Peyer's patch (tissue), 4 donors: ENCODE measurements around the gene ADRB2. TPM values are rescaled to one million over a fixed set of nuclear protein-coding genes. Genes with fewer than 3 reads are reported as not detected.

Experiments used
- DNase-seq, 3 donors: peaks; one replicate each; pipeline ENCODE4 v3.0.0-alpha.2; 2017 to 2019
- H3K27ac ChIP-seq, 4 donors: fragments of 200-600 bp; sonication (generic); one replicate each; pipeline ENCODE4 v1.5.1; 2016 to 2019
- H3K27me3 ChIP-seq, 2 donors: fragments of 200-600 bp; sonication (generic); one replicate each; pipeline ENCODE4 v1.5.1; 2019
- H3K36me3 ChIP-seq, 3 donors: fragments of 200-600 bp; sonication (generic); one replicate each; pipeline ENCODE4 v1.5.1; 2016 to 2019
- H3K4me1 ChIP-seq, 4 donors: fragments of 200-600 bp; sonication (generic); one replicate each; pipeline ENCODE4 v1.5.1; 2016 to 2019
- H3K4me3 ChIP-seq, 4 donors: fragments of 200-600 bp; sonication (generic); 1 replicate in 3 of 4; 2 replicates in 1 of 4; pipeline ENCODE4 v1.5.1; 2016 to 2019; ENCODE audit warnings: mild to moderate bottlenecking in 1 of 4
- H3K9me3 ChIP-seq, 4 donors: fragments of 200-600 bp; sonication (generic); one replicate each; pipeline ENCODE4 v1.5.1; 2016 to 2019; ENCODE audit warnings: mild to moderate bottlenecking in 1 of 4
- CTCF ChIP-seq, 6 experiments: fragments of 450-650 bp in 4 of 6; fragments of 200-600 bp in 2 of 6; sonication (generic) in 1 of 6; IDR thresholded peaks; one replicate each; pipeline ENCODE4 v1.5.1; 2017 to 2019; ENCODE audit warnings: antibody characterized with exemption in 6 of 6, mild to moderate bottlenecking in 3 of 6, moderate library complexity in 1 of 6
- POLR2A ChIP-seq, 2 donors: fragments of 450-650 bp; IDR thresholded peaks; one replicate each; pipeline ENCODE4 v1.5.1; 2017; ENCODE audit warnings: antibody characterized with exemption in 2 of 2, mild to moderate bottlenecking in 2 of 2, moderate library complexity in 2 of 2
- total RNA-seq, 4 donors: library from RNA; depleted of rRNA; stranded (reverse); fragments of >200 nt; gene quantifications; one replicate each; pipeline ENCODE4 v1.1.0, GENCODE V29; 2016

ADRB2 gene
- total RNA-seq, 4 donors from 2014 or later, result 0.53 to 7.4 (median 1.7) TPM

- H3K9me3 ChIP-seq, result no peaks in the 10 kb centered on the region
- no peak for TF ChIP-seq CTCF (IDR thresholded peaks at IDR 0.05)
- TF ChIP-seq POLR2A (IDR thresholded peaks at IDR 0.05), result no peak
Observed at GRCh38 chr5:148810823-148811222, 15.6 kb upstream of the ADRB2 start.

GRCh38 chr5:148811756-148812155, 14.7 kb upstream of the ADRB2 start:
- H3K27ac ChIP-seq, result no peak overlapping the region
- no peaks in the 10 kb centered on the region for H3K36me3 ChIP-seq
- H3K9me3 ChIP-seq, result no peaks in the 10 kb centered on the region
- DNase-seq, result no peak
- peaks cover 0 to 8% (median 5%) of the 10 kb centered on the region in 4 donors for H3K4me1 ChIP-seq
- TF ChIP-seq POLR2A (IDR thresholded peaks at IDR 0.05) (no peak), CTCF (IDR thresholded peaks at IDR 0.05) (no peak)
- H3K4me3 ChIP-seq, result no peak overlapping the region
- H3K27me3 ChIP-seq, result no peaks in the 10 kb centered on the region

More at GRCh38 chr5:148810823-148811222, 15.6 kb upstream of the ADRB2 start:
- Histone ChIP-seq H3K4me3 (no peak overlapping the region), H3K27ac (peak overlapping the region in 1 of 4 donors; percentile 79), H3K36me3 (no peaks in the 10 kb centered on the region), H3K27me3 (no peaks in the 10 kb centered on the region), H3K4me1 (peaks cover 0 to 8% (median 7%) of the 10 kb centered on the region in 4 donors)
- DNase-seq, result no peak

DNA sequence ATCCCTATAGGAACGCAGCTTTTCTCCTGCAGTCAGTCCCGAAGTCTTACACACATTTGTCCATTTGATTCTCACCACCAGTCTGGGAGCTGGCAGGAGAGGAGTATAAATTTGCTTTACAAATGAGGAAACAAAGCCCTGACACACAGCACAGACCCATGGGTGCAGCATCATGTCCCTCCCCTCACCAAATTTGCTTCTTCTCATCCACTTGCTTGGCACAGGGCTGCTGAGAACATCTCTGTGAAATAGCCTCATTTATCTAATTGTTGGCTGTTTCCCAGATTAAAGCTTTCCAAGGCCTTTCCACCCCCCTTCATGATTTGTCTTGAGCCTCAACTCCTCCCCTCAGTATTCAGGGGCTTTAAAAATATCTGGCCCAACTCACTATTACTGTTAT, 11.3 kb upstream of the ADRB2 start:
- H3K36me3 ChIP-seq, result no peaks in the 10 kb centered on the region
- no peaks in the 10 kb centered on the region for H3K9me3 ChIP-seq
- peaks cover 0 to 4% (median 2%) of the 10 kb centered on the region in 4 donors for H3K4me1 ChIP-seq
- H3K27ac ChIP-seq, result no peak overlapping the region
- H3K27me3 ChIP-seq, result no peaks in the 10 kb centered on the region
- no peak overlapping the region for H3K4me3 ChIP-seq
- no peak for TF ChIP-seq CTCF (IDR thresholded peaks at IDR 0.05)
- no peak for DNase-seq

GRCh38 chr5:148815578-148815977, 10.8 kb upstream of the ADRB2 start:
- no peak for DNase-seq

GRCh38 chr5:148816357-148816756, 10.1 kb upstream of the ADRB2 start:
- no peak overlapping the region for H3K4me3 ChIP-seq
- H3K36me3 ChIP-seq, result no peaks in the 10 kb centered on the region
- no peak overlapping the region for H3K27ac ChIP-seq
- no peaks in the 10 kb centered on the region for H3K27me3 ChIP-seq
- no peak for DNase-seq
- peaks cover 0 to 4% (median 0%) of the 10 kb centered on the region in 4 donors for H3K4me1 ChIP-seq
- TF ChIP-seq CTCF (IDR thresholded peaks at IDR 0.05), result no peak
- TF ChIP-seq POLR2A (IDR thresholded peaks at IDR 0.05), result no peak
- H3K9me3 ChIP-seq, result no peaks in the 10 kb centered on the region

More at GRCh38 chr5:148815578-148815977, 10.8 kb upstream of the ADRB2 start:
- H3K4me1 ChIP-seq, result peaks cover 0 to 4% (median under 1%) of the 10 kb centered on the region in 4 donors
- no peaks in the 10 kb centered on the region for H3K36me3 ChIP-seq
- no peaks in the 10 kb centered on the region for H3K9me3 ChIP-seq
- TF ChIP-seq POLR2A (IDR thresholded peaks at IDR 0.05), result no peak
- no peak for TF ChIP-seq CTCF (IDR thresholded peaks at IDR 0.05)
- no peaks in the 10 kb centered on the region for H3K27me3 ChIP-seq
- H3K27ac ChIP-seq, result no peak overlapping the region
- no peak overlapping the region for H3K4me3 ChIP-seq

DNA sequence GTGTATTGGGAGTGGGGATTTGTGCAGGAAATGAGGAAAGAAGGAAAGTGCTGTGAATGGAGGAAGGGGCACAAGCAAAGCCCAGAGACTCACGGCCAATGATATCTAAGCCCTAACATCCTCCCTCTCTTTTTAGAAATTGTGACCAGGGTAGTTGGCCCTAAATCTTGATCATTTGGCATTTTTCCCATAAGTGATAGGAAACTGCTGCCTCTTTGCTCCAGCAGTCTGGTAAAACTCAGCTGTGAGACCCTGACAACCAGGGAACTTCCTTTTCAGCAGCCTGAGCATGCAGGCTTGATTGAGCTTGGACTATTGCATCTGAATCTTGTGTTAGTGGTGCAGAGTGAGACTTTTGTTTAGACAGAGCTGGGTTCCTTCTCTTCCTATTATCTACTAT, 9.6 kb upstream of the ADRB2 start:
- Histone ChIP-seq H3K4me3 (no peak overlapping the region), H3K27me3 (no peaks in the 10 kb centered on the region), H3K36me3 (no peaks in the 10 kb centered on the region), H3K9me3 (no peaks in the 10 kb centered on the region), H3K4me1 (peaks cover 0 to 4% (median 0%) of the 10 kb centered on the region in 4 donors), H3K27ac (peak overlapping the region in 1 of 4 donors; percentile 2)
- no peak for DNase-seq
- TF ChIP-seq POLR2A (IDR thresholded peaks at IDR 0.05), result no peak
- no peak for TF ChIP-seq CTCF (IDR thresholded peaks at IDR 0.05)
